Heart left ventricle (tissue), 13 donors: ENCODE measurements around the gene ZNF17.

Experiments
- CTCF ChIP-seq, 12 donors: fragments of 200-600 bp; sonication (generic) in 4 of 12; IDR thresholded peaks; one replicate each; pipeline versions ENCODE4 v1.5.0 to v1.8.0; 2018 to 2022; ENCODE audit warnings: antibody characterized with exemption in 12 of 12, mild to moderate bottlenecking in 5 of 12
- POLR2A ChIP-seq, 2 donors: fragments of 450-650 bp; IDR thresholded peaks; one replicate each; pipeline ENCODE4 v1.6.1; 2017; ENCODE audit warnings: antibody characterized with exemption in 2 of 2, mild to moderate bottlenecking in 2 of 2, moderate library complexity in 2 of 2
- donor health status: ischemic (EF 13 %, LVEDD 7.1; RV severe dilation, severe dysfunction).
- donor health status: DM: no; HTN: yes; CAD: no.
- donor health status: DM: no; HTN: no; CAD: no.
- donor health status: ischemic (EF 25% LVEDD 6.9; RV normal size, moderate dysfunction).
- donor health status: ischemic (EF 25% LVEDD 5.7; RV mildly dilated, moderate dysfunction).
- donor health status: ischemic (EF 35%, LVEDD 5.7; RV mildly dilated, moderate dysfunction).
- donor health status: nonischemic (EF 11% LVEDD 7.7; RV severe dilation, severe dysfunction).
- donor health status: DM: yes; HTN: yes; CAD: no.
- donor health status: PGD.
- donor health status: ischemic (EF 29% LVEDD 5.4; RV normal size, mild dysfunction).
- donor health status: nonischemic (EF 23%, LVEDD 6.1; RV moderate dilation, normal function).

- TF ChIP-seq POLR2A (IDR thresholded peaks at IDR 0.05): no peak
- no peak for TF ChIP-seq CTCF (IDR thresholded peaks at IDR 0.05)
Measured at GRCh38 chr19:57452307-57452706, 41.3 kb downstream of the ZNF17 start.
